HG03060 (cell line): ENCODE results near the gene TMEM86A.

Experiments
- ATAC-seq: cut with Tn5 transposase; IDR thresholded peaks from one replicate; pipeline ENCODE4 v1.9.1; 2021; ENCODE audit warnings: low read depth, moderate number of reproducible peaks; ENCODE audit not compliant: unreplicated experiment

The TMEM86A gene

DNA sequence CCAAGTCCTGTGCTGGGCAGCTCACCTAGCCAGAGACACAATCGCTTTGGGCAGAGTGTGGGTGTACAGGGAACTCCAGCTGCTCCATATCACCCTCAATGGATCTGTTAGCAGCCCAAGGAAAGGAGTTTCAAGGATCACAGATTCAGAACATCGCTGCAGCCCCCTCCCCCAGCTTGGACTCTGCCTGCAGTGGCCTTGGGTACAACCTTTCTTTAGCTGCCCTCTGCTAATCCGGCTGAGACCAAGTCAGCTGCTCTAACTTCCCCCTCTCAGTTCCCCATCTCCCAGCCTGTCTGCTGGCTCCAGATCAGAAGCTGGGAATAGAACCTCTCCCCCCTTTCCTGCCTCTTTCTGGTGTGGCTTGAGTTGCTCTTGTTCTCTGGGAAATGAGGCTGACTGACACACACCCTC, 1.3 kb downstream of the TMEM86A start:
- no peak for ATAC-seq

DNA sequence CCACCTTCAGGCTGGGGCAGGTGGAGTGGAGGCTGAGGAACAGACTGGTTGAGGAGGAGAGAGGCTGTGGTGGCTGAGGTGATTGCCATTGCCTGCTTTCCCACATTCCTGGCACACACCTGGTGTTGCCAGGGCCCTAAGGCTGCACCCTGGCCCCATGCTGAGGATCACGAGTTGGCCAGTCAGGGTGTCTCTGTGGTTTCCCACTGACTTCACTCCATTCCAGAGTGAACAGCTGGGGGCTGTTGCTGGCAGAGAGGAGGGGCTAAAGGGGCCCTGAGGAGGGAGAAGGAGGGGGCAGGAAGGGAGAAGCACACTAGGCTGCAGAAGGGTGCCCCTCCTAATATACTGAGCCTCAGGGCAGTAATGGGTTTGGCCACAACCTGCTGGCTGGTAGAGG, 1.8 kb downstream of the TMEM86A start:
- no peak for ATAC-seq

DNA sequence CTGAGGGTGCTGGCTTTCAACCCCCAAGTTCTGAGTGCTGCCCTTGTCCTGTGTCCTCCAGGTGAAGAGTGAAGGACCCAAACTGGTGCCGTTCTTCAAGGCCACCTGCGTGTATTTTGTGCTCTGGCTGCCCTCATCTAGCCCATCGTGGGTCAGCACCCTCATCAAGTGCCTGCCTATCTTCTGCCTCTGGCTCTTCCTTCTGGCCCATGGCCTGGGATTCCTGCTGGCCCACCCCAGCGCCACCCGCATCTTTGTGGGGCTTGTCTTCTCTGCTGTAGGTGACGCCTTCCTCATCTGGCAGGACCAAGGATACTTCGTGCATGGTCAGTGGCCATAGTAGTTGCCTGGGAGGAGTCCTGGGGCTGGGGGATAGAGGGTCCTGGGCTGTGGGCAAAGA, 2.3 kb downstream of the TMEM86A start:
- no peak for ATAC-seq

DNA sequence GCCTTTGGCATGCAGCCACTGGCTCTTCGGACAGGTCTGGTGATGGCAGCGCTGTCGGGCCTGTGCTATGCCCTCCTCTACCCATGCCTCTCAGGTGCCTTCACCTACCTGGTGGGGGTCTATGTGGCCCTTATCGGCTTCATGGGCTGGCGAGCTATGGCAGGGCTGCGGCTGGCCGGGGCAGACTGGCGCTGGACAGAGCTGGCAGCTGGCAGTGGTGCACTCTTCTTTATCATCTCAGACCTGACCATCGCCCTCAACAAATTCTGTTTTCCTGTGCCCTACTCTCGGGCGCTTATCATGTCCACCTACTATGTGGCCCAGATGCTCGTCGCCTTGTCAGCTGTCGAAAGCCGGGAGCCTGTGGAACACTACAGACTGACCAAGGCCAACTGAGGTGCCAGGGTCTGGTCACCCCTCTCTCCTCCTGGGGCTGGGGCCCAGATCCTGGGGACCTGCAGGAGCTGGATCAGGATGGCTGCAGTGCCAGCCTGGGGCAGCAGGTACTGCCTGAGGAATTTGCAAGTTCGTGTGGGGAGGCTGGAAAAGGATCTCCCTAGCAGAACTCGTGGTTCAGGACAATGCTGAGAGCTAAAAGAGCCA, 3.1 kb downstream of the TMEM86A start:
- no peak for ATAC-seq

DNA sequence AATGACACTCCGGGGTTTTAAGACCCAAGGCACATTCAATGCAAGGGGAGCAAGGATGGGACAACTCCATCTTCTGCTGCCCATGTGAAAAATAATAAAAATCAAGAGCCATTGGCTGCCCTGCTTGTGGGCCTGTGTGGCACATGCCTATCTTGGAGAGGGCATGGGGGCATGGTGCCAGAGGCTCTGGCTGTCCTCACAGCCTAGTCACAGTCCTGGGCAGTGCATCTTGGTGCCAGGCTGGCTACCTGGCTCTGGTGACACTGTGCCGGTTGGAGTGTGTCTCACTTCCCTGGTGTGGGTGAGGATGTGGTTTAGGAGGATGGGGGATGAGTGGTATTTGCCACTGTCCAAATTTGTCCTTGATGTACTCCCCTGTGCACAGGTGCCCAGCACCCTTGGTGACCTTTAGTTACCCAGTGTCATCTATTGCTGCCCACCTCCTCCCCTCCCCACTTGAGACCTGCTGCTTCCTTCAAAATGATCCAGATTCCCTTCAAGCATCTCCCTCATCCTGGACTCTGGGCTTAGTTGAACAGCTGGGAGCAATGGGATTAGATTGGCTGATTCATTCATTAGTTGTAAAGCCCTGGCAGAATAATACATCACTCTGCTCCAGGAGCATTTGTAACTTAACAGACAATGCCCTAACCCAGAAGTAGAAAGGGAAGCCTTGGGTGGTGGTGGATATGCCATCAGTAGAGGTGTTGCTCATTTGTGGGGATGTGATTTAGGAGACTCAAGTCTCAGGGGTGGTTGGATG, 4.6 kb downstream of the TMEM86A start:
- no peak for ATAC-seq

DNA sequence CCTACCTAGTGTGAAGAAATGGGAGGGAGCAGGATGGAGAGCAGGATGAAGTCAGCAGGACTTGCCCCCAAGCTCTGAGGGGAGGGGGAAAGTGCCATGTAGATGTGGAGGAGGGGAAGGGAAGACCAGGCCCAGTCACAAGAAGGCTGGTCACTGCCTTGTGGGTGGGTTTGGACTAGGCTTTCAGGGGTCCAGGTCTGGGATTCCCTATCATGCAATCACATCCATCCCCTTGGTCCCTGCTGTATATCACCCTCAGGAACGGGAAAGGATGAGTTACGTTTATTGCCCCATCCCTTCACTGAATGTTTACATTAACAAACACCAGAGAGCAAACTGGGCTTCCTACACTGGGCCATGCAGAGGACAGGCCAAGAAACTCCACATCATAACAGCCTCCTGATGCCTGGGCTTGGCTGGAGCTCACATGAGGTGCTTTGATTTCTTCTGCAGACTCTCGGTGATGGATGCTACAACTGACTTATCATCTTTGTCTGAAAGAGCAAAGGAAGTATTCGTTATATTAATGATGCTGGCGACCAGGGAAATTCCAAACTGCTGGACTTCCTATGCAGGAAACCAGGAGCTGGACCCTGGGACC, 5.6 kb downstream of the TMEM86A start:
- ATAC-seq, result no peak

DNA sequence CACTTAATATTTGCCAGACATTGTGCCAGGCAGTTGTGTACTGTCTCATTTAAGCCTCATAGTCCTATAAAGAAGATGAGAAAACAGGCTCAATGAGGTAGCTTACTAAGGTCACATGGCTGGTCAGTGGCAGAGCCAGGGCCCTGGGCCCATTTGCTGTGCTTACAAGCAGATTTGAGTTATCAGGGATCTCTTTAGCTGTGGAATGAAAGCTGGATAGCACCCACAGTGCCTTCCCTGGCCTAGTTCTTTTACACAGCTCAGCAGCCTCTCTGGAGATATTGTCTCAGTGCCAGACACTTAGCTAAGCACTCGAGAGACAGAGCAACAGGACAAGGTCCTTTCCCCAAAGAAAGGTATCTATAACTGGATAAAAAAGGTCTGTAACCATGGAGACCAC, 6.1 kb downstream of the TMEM86A start:
- ATAC-seq, result no peak

DNA sequence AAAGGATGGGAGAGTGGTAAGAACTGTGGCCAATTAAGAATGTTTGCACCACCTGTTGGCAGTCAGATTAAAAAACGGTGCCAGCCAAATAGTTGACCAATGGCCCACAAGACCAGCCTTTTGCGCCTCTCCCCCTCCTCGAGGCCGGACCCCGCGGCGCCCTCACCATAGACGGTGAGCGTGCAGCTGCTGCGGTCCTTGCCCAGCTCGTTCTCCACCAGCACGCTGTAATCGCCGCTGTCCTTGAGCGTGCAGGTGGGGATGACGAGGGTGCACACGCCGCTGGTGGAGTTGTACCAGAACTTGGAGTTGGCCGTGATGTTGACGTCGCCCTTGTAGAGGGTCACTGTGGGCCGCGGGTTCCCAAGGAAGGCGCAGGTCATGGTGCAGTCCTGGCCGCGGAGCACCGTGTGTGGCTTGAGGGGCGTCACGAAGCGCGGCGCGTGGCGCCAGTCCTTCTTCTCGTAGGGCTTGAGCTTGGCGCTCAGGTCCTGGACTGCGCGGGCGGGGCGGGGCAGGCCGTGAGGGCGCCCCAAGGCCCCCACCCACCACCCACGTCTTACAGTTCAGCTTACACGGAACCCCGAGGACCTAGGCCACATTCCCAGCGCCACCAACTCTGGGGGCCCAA, 7.2 kb downstream of the TMEM86A start:
- no peak for ATAC-seq

DNA sequence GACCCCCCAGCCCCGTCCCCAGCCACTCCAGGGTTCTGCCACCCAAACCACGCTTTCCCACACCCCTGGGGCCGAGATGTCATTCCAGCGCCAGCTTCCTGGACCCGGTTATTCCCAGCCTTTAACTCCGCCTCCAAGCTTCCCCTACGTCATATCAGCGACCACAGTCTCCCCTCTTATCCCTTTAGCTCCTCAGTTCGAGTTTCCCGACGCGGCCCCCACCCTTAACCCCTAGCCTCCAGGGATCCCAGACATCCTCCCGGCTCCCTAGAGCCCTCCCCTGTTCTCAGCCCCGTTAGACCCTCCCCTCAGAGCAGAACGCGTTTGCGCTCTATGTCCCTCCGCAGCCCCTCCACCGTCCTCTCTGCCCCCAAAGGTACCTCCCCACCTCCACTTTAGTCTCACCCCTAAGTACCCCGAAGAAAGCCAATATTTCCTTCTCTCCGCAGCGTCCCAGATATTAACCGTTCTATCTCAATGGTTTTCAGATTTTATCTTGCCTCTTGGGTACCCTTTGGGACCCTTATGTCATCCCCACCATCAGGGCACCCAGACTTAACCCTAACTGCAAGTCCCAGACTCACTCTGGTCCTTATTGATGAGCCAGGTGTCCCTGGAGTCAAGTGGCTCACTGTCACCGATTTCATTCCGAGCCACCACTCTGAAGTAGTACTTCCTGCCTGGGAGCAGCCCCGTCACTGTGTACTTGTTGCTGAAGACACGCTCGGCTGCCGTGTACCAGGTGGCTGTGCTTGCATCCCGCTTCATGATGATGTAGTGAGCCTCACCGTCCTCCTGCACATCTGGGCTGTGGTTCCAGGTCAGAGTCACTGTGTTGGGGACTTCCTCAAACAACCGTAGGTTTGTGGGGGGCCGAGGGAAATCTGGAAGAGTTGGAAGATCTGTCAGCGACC, 8.0 kb downstream of the TMEM86A start:
- ATAC-seq, result no peak

DNA sequence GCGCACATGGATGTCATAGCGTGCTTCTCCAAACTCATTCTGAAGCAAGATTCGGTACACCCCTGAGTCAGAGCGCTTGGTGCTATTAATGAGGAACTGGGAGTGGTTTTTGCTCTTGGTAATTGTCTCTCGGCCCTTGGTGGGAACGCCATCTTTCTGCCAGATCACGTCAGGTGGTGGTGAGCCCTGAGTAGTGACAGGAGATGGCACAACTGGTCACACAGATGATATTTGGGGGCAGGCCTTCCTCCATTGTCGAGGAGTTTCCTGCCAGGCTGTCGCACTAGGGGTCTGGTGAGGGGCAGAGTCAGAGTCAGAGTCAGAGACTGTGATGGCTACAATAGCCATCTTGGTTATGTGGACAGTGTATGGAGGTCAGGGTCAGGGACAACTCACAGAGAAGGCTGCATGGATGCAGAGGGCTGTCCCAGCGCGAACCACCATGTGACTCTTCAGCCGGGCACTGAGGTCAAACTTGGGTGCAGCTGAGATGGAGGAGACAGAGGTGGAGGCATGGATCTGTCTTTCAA, 9.3 kb downstream of the TMEM86A start:
- ATAC-seq, result no peak

DNA sequence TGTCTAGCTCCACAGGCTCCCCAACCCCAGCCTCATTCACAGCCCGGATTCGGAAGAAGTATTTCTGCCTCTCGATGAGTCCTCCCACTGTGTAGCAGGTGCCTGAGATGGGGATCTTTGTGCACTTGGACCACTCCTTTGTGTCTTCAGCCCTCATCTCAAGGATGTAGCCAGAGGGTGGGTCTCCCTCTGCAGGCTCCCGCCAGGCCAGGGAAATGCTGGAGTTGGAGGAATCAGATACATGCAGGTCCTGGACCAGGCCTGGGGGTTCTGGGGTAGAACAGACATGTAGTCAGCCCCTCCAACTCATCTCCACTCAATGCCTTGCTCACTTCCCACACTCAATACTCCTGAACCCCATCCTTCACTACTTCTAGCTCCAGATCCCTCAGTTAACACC, 10.8 kb downstream of the TMEM86A start:
- ATAC-seq, result no peak

DNA sequence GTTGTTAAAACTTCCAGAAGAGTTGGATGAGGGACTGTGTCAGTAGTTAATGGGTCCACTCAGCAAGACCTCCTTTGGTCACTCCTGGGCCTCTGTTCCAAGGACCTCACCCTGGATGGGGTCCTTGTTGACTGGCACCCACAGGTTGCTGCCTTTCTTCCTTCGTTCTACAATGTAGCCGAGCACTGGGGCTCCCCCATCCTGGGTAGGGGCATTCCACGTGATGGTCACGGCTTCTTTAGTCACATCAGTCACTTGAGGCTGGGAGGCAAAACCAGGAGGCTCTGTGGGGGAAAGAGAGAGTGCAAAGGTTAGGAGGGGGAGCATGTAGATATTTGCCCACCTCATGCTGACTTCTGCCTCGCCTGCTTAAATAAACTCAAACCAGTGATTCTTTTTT, 12.0 kb downstream of the TMEM86A start:
- ATAC-seq, result no peak

DNA sequence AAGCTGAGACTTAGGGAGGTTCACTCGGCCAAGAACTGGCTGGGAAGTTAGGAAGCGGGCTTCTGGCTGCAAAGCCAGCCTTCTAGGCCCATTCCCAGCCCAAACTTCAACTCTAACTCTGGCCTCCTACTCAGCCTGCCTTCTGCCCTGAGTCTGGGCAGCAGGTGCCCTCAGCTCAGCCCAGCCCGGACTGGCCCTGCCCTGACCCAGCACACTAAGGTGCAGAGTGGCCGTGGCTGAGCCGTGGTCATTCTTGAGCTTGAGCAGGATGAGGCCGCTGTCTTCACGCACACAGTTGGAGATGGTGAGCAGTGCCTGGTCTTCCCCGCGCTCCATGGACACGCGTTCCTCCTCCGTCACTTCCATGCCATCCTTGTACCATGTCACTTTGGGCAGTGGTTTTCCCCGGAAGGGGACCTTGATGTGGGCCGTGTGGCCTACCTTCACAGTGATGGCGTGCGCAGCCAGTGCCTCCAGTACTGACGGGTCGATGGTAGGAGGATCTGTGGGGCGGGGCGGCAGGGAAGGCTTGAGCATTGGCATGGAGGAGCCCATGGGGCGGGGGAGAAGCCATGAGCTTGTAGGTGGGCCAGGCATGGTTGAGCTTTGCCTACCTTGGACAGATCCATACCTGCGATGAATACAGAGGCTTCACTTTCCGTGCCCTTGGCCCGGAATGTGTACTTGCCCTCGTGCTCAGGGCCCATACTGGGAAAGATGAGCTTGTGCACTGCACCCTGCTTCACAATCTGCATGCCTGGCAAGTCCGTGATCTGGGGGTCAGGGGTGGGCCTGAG, 15.3 kb downstream of the TMEM86A start:
- no peak for ATAC-seq

DNA sequence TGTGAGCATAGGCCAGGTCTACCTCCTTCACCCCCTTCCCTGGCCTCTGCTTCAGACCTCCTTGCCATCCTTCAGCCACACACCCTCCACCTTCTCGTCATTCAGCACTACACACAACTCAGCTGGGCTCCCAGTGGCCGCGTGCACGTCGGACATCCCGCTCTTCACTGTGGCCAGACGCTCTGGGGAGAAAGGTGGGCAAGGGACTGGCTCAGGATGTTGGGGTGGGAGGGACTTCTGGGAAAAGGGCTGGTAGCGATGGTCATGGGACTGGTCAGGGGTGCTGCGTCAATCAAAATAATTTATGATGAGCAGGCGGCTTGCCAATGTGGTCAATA, 15.8 kb downstream of the TMEM86A start:
- no peak for ATAC-seq

DNA sequence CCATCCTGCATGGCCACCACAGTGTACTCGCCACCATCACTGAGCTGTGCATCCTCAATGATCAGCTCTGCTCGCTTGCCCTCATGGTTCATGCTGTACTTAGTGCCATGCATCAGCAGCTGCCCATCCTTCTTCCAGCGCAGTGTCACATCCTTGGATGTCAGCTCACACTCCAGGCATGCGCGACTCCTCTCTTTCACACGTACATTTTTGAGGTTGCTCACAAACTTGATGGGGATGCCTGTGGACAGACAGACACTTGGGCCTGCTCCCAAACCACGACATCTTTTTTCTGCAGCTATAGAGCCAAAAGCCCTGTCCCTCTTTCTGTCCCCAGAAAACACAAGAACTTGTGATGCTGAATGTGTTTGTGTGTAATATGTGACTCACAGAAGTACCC, 16.9 kb downstream of the TMEM86A start:
- ATAC-seq, result no peak

DNA sequence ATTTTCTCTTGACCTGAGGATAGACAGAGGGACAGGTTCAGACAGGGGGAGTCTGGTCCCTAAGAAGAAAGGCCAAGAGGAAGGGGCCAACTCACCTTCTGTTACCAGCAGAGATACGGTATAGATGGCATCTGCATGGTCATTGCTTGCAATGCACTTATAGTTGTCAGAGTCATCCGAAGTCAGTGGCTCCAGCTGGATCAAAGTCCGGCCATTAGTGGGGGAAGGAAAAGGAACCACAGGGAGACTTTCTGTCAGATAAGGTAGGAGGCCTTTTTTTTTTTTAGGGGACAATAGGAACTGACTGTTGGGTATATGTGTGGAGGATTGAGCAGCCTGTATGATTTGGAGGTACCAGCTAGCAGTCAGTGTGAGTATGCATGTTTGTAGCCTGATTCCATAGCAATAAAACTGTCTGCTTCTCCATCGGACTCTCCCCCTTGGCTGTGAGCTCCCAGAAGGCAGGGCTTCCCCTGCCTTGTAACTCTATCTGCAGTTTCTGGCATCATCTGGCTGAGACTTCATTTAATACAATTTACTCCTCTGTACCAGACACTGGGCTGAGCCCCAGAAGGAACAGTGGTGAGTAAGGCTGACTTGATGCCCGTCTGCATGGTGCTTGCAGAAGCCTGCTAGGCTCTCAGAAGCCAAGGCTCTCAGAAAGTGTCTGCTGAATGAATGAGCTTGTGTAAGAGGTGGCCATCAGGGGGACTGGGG, 21.7 kb downstream of the TMEM86A start:
- no peak for ATAC-seq

DNA sequence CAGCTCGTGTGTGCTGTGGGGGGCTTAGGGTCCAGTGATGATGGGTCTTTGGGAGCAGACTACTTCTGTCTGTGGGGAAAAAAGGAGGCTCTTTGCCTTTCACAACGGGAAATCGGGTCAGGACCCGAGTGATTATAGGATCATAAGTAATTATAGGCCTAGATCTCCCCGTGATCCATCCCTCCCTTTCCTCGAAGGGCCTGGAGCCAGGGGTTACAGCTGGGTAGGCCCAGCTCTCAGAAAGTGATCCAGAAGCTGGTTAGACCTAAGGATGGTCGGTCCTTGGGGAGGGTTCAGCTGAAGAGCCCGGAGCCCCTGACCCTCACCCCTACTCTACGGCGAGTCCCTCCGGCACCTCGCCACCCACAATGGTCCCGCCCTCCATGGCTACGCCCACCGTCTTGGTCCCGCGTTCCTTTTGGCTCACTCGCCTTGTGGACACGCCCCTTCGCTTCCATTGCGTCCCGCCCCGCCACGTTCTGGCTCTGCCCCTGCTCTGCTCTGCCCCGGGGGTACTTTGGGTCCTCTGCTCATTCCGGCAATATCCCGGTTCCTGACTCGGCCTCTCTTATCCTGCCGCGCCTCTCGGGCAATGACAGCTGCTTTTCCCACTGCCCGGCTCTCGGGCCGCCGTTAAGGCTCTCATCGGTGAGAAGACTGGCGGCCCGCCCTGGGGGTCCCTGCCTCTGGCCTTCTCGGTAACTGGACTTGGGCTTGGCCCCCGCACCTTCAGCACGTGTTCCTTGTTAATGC, 22.4 kb downstream of the TMEM86A start:
- peak; percentile 50 for ATAC-seq

DNA sequence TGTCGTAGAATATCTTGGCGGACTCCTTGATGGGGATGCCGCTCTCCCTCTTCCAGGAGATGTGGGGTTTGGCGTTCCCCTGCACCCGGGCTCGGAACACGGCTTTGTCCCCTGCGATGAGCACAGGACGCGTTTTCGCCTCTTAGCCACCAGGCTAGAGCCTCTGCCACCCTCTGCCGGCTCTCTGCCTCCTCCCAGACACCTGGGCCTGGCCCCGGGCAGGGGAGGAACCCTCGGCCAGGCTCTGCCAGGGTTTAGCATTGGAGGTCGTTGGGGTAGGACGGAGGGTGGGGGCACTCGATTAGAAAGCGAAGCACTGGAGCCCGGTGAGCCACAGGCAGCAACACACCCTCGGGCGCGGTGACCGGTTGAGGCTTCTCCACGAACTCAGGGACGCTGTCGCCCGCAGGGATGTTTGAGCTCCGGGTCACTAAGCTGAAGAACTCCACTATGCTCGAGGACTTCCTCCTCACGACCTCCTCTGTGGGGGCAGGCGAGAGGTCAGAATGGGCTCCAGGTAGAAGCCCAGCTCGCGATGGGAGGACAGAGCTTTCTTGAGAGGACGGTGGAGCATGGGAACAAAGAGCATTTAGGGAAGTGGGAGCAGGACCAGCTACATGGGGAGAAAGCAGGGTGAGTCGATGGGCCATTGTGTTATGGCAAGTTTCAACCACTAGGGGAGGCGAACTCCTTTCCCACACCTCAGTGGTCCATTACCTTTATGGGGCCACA, 23.1 kb downstream of the TMEM86A start:
- no peak for ATAC-seq
